GM12865 (cell line): ENCODE data around the gene C12orf43.
"Not testable (repeated sequence)": the region's sequence is repeated elsewhere in the genome, so short reads cannot be mapped to it uniquely, and the experiment has no call there.

Source experiments
- DNase-seq: peaks from one replicate; pipeline ENCODE4 v3.0.0; 2010; ENCODE audit warnings: low read depth
- H3K4me3 ChIP-seq: 2 replicates; pipeline ENCODE4 v1.5.1; 2011; ENCODE audit warnings: mild to moderate bottlenecking, low read depth, low read length, control low read depth
- CTCF ChIP-seq: IDR thresholded peaks from 2 replicates; pipeline ENCODE4 v1.5.1; 2011; ENCODE audit warnings: low read length, control low read depth, low read depth, inconsistent platforms; ENCODE audit not compliant: insufficient read depth; ENCODE audit errors: missing control alignments

C12orf43 gene

GRCh38 chr12:121060149-121061001, 44.1 kb upstream of the C12orf43 start:
- peak; percentile 58 for TF ChIP-seq CTCF
- peak; percentile 86 for DNase-seq
- H3K4me3 ChIP-seq = peak overlapping the region; percentile 78

- H3K4me3 ChIP-seq = peak overlapping the region; percentile 8; the same call in 1 of the 2 replicates
- DNase-seq = peak; percentile 28
- no peak for TF ChIP-seq CTCF
Measured at GRCh38 chr12:121059031-121059898, 43.0 kb upstream of the C12orf43 start.

GRCh38 chr12:121057794-121058193, 41.5 kb upstream of the C12orf43 start:
- H3K4me3 ChIP-seq = no peak overlapping the region
- DNase-seq = no peak
- TF ChIP-seq CTCF = no peak

- no peak overlapping the region for H3K4me3 ChIP-seq
- no peak for TF ChIP-seq CTCF
- no peak for DNase-seq
Measured at GRCh38 chr12:121053706-121054105, 37.4 kb upstream of the C12orf43 start.

GRCh38 chr12:121050725-121051124, 34.4 kb upstream of the C12orf43 start:
- H3K4me3 ChIP-seq = no peak overlapping the region
- no peak for DNase-seq
- TF ChIP-seq CTCF = no peak

GRCh38 chr12:121048442-121048841, 32.2 kb upstream of the C12orf43 start:
- no peak overlapping the region for H3K4me3 ChIP-seq
- DNase-seq = no peak
- no peak for TF ChIP-seq CTCF

- not testable (repeated sequence) for DNase-seq, H3K4me3 ChIP-seq
Measured at GRCh38 chr12:121047400-121047799, 31.1 kb upstream of the C12orf43 start.
